SK-N-SH treated with all-trans-retinoic acid at 6 μM for 48 hours (cell line): Measurements from ENCODE around the gene LRP11.

Source experiments
- ATAC-seq: fragments of 200-7000 bp; cut with Tn5 transposase; 3 replicates; pipeline ENCODE4 v1.9.1; 2020; ENCODE audit warnings: mild to moderate bottlenecking, moderate library complexity
- ARNTL ChIP-seq: fragments of 450-650 bp; formaldehyde crosslinking; IDR thresholded peaks from 2 replicates; pipeline ENCODE4 v1.5.0; 2020; ENCODE audit warnings: low read depth, mild to moderate bottlenecking, moderate library complexity, borderline replicate concordance
- BACH2 ChIP-seq: fragments of 250-450 bp; sonication (Bioruptor Pico); IDR thresholded peaks from 2 replicates; pipeline ENCODE4 v1.9.0; 2021; ENCODE audit warnings: mild to moderate bottlenecking, borderline replicate concordance
- CREB5 ChIP-seq: fragments of 250-450 bp; sonication (Bioruptor Pico); IDR thresholded peaks from 2 replicates; pipeline ENCODE4 v1.5.1; 2020; ENCODE audit warnings: low read depth, mild to moderate bottlenecking, moderate library complexity
- CSDC2 ChIP-seq: fragments of 250-450 bp; sonication (Bioruptor Pico); IDR thresholded peaks from 2 replicates; pipeline ENCODE4 v1.5.0; 2020; ENCODE audit warnings: mild to moderate bottlenecking, moderate library complexity
- ESRRG ChIP-seq: fragments of 250-450 bp; sonication (Bioruptor Pico); IDR thresholded peaks from 2 replicates; pipeline ENCODE4 v1.6.1; 2021; ENCODE audit warnings: mild to moderate bottlenecking
- GLIS3 ChIP-seq: fragments of 250-450 bp; sonication (Bioruptor Pico); IDR thresholded peaks from 2 replicates; pipeline ENCODE4 v1.5.0; 2020; ENCODE audit warnings: mild to moderate bottlenecking, moderate library complexity
- ISL1 ChIP-seq: fragments of 250-450 bp; sonication (Bioruptor Pico); IDR thresholded peaks from 2 replicates; pipeline ENCODE4 v2.1.2; 2022; ENCODE audit warnings: mild to moderate bottlenecking, moderate library complexity
- PPARA ChIP-seq: fragments of 250-450 bp; sonication (Bioruptor Pico); IDR thresholded peaks from 2 replicates; pipeline ENCODE4 v1.5.0; 2020; ENCODE audit warnings: mild to moderate bottlenecking, borderline replicate concordance
- RARB ChIP-seq: fragments of 250-450 bp; sonication (Bioruptor Pico); IDR thresholded peaks from 2 replicates; pipeline ENCODE4 v1.8.0; 2021; ENCODE audit warnings: mild to moderate bottlenecking, moderate library complexity
- SNAI2 ChIP-seq: fragments of 250-450 bp; sonication (Bioruptor Pico); IDR thresholded peaks from 2 replicates; pipeline ENCODE4 v1.5.0; 2020; ENCODE audit warnings: mild to moderate bottlenecking, moderate library complexity
- TCF4 ChIP-seq: fragments of 250-450 bp; sonication (Bioruptor Pico); IDR thresholded peaks from 2 replicates; pipeline ENCODE4 v1.8.0; 2021; ENCODE audit warnings: mild to moderate bottlenecking, moderate library complexity, borderline replicate concordance
- TOX ChIP-seq: fragments of 250-450 bp; sonication (Bioruptor Pico); IDR thresholded peaks from 2 replicates; pipeline ENCODE4 v1.8.0; 2021; ENCODE audit warnings: mild to moderate bottlenecking, moderate library complexity, borderline replicate concordance
- TSHZ2 ChIP-seq: fragments of 250-450 bp; sonication (Bioruptor Pico); IDR thresholded peaks from 2 replicates; pipeline ENCODE4 v1.5.0; 2020; ENCODE audit warnings: mild to moderate bottlenecking, moderate library complexity
- ZC3H10 ChIP-seq: fragments of 250-450 bp; sonication (Bioruptor Pico); IDR thresholded peaks from 2 replicates; pipeline ENCODE4 v1.5.1; 2021; ENCODE audit warnings: mild to moderate bottlenecking, moderate library complexity
- ZFP30 ChIP-seq: fragments of 450-650 bp; formaldehyde crosslinking; IDR thresholded peaks from 2 replicates; pipeline ENCODE4 v1.5.0; 2022; ENCODE audit warnings: mild to moderate bottlenecking, moderate library complexity
- ZNF565 ChIP-seq: fragments of 450-650 bp; formaldehyde crosslinking; conservative IDR thresholded peaks from 2 replicates; pipeline ENCODE4 v1.5.0; 2020; ENCODE audit warnings: low read depth, mild to moderate bottlenecking, moderate library complexity
- ZNF70 ChIP-seq: fragments of 450-650 bp; formaldehyde crosslinking; IDR thresholded peaks from 2 replicates; pipeline ENCODE4 v1.5.0; 2020; ENCODE audit warnings: mild to moderate bottlenecking, moderate library complexity
- ZNF8 ChIP-seq: fragments of 450-650 bp; formaldehyde crosslinking; IDR thresholded peaks from 2 replicates; pipeline ENCODE4 v1.5.0; 2020; ENCODE audit warnings: mild to moderate bottlenecking, moderate library complexity
- TF ChIP-seq, protein P1 (sequence below): fragments of 250-450 bp; sonication (Bioruptor Pico); IDR thresholded peaks from 2 replicates; pipeline ENCODE4 v1.8.0; 2020; ENCODE audit warnings: mild to moderate bottlenecking, moderate library complexity, borderline replicate concordance
- TF ChIP-seq, protein P2 (sequence below): fragments of 250-450 bp; sonication (Bioruptor Pico); IDR thresholded peaks from 2 replicates; pipeline ENCODE4 v1.5.1; 2021; ENCODE audit warnings: mild to moderate bottlenecking, moderate library complexity

LRP11 gene

DNA sequence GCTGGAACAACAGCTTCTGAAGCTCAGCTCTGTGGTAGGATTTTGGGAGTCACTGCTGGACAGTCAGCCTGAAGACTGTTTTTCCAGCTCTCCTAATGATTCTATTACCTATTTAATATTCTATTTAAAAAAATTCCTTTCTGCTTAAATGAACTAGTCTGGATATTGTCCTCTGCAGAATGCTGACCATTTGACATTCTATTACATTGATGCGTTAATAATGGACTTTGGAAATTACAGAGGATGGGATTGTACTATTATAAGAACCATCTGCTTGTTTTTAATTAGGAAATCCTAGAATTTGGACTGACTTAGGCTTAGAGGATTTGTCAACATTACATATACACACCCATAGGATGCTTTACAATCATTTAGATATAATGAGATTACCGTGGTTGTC is 19.7 kb downstream of the LRP11 start (continued):
- TF ChIP-seq ZNF565: no peak
- TF ChIP-seq TCF4 (CRISPR knock-in tag): peak; percentile 77
- TF ChIP-seq ISL1 (CRISPR knock-in tag): peak; percentile 88

- ATAC-seq: peak; percentile 1; the same call in 1 of the 3 replicates
Measured at GRCh38 chr6:149844036-149844435, 20.1 kb downstream of the LRP11 start.

GRCh38 chr6:149843051-149843633 is 21.0 kb downstream of the LRP11 start:
- TF ChIP-seq, protein P1, sequence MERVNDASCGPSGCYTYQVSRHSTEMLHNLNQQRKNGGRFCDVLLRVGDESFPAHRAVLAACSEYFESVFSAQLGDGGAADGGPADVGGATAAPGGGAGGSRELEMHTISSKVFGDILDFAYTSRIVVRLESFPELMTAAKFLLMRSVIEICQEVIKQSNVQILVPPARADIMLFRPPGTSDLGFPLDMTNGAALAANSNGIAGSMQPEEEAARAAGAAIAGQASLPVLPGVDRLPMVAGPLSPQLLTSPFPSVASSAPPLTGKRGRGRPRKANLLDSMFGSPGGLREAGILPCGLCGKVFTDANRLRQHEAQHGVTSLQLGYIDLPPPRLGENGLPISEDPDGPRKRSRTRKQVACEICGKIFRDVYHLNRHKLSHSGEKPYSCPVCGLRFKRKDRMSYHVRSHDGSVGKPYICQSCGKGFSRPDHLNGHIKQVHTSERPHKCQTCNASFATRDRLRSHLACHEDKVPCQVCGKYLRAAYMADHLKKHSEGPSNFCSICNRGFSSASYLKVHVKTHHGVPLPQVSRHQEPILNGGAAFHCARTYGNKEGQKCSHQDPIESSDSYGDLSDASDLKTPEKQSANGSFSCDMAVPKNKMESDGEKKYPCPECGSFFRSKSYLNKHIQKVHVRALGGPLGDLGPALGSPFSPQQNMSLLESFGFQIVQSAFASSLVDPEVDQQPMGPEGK (CRISPR knock-in tag): no peak
- TF ChIP-seq CSDC2 (CRISPR knock-in tag) (no peak), RARB (CRISPR knock-in tag) (no peak), SNAI2 (CRISPR knock-in tag) (no peak), ESRRG (CRISPR knock-in tag) (no peak), TSHZ2 (CRISPR knock-in tag) (no peak), ZFP30 (no peak), BACH2 (CRISPR knock-in tag) (no peak), TOX (no peak), ARNTL (CRISPR knock-in tag) (no peak), PPARA (CRISPR knock-in tag) (no peak), ZNF565 (no peak), GLIS3 (CRISPR knock-in tag) (no peak), CREB5 (no peak), ZNF8 (CRISPR knock-in tag) (no peak), ZC3H10 (no peak), ZNF70 (CRISPR knock-in tag) (no peak), TCF4 (CRISPR knock-in tag) (no peak)
- TF ChIP-seq, protein P2, sequence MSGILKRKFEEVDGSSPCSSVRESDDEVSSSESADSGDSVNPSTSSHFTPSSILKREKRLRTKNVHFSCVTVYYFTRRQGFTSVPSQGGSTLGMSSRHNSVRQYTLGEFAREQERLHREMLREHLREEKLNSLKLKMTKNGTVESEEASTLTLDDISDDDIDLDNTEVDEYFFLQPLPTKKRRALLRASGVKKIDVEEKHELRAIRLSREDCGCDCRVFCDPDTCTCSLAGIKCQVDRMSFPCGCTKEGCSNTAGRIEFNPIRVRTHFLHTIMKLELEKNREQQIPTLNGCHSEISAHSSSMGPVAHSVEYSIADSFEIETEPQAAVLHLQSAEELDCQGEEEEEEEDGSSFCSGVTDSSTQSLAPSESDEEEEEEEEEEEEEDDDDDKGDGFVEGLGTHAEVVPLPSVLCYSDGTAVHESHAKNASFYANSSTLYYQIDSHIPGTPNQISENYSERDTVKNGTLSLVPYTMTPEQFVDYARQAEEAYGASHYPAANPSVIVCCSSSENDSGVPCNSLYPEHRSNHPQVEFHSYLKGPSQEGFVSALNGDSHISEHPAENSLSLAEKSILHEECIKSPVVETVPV (CRISPR knock-in tag): no peak
- ATAC-seq: no peak

- TF ChIP-seq TCF4 (CRISPR knock-in tag) (no peak), ZNF8 (CRISPR knock-in tag) (no peak), ZFP30 (no peak), ZNF565 (no peak), ZC3H10 (no peak)
- ATAC-seq: no peak
Measured at GRCh38 chr6:149842331-149842730, 21.8 kb downstream of the LRP11 start.
